WI38 (cell line): ENCODE data around the gene ATP11B.

Experiments
- H3K4me3 ChIP-seq: 2 replicates; pipeline ENCODE4 v1.5.1; 2011; ENCODE audit warnings: low read depth, mild to moderate bottlenecking, control low read depth, low read length
- CTCF ChIP-seq: IDR thresholded peaks from 2 replicates; pipeline ENCODE4 v1.5.1; 2012; ENCODE audit warnings: low read depth, mild to moderate bottlenecking, control low read depth, low read length

Gene ATP11B

GRCh38 chr3:182940266-182940808 is 147.0 kb downstream of the ATP11B start:
- H3K4me3 ChIP-seq = no peak overlapping the region
- TF ChIP-seq CTCF = no peak

GRCh38 chr3:182941719-182942118 is 148.4 kb downstream of the ATP11B start:
- no peak for TF ChIP-seq CTCF
- H3K4me3 ChIP-seq = no peak overlapping the region

- TF ChIP-seq CTCF = no peak
- H3K4me3 ChIP-seq = no peak overlapping the region
These were observed 154.6 kb downstream of the ATP11B start for GRCh38 chr3:182947888-182948287.

- no peak overlapping the region for H3K4me3 ChIP-seq
- TF ChIP-seq CTCF = no peak
These were observed 155.0 kb downstream of the ATP11B start for GRCh38 chr3:182948305-182948704.

GRCh38 chr3:182949688-182950087 is 156.4 kb downstream of the ATP11B start:
- no peak for TF ChIP-seq CTCF
- H3K4me3 ChIP-seq = no peak overlapping the region

- TF ChIP-seq CTCF = no peak
- H3K4me3 ChIP-seq = no peak overlapping the region
These were observed 161.4 kb downstream of the ATP11B start for GRCh38 chr3:182954553-182955235.

- TF ChIP-seq CTCF = no peak
- H3K4me3 ChIP-seq = no peak overlapping the region
These were observed 163.9 kb downstream of the ATP11B start for GRCh38 chr3:182957226-182957625.
